HG03175 (cell line): ENCODE results near the gene CFAP70.
"Not testable (repeated sequence)": the region's sequence is repeated elsewhere in the genome, so short reads cannot be mapped to it uniquely, and the experiment has no call there.

ENCODE experiments used
- ATAC-seq: cut with Tn5 transposase; IDR thresholded peaks from one replicate; pipeline ENCODE4 v1.9.1; 2021; ENCODE audit warnings: mild to moderate bottlenecking, moderate library complexity; ENCODE audit not compliant: unreplicated experiment

The CFAP70 gene

DNA sequence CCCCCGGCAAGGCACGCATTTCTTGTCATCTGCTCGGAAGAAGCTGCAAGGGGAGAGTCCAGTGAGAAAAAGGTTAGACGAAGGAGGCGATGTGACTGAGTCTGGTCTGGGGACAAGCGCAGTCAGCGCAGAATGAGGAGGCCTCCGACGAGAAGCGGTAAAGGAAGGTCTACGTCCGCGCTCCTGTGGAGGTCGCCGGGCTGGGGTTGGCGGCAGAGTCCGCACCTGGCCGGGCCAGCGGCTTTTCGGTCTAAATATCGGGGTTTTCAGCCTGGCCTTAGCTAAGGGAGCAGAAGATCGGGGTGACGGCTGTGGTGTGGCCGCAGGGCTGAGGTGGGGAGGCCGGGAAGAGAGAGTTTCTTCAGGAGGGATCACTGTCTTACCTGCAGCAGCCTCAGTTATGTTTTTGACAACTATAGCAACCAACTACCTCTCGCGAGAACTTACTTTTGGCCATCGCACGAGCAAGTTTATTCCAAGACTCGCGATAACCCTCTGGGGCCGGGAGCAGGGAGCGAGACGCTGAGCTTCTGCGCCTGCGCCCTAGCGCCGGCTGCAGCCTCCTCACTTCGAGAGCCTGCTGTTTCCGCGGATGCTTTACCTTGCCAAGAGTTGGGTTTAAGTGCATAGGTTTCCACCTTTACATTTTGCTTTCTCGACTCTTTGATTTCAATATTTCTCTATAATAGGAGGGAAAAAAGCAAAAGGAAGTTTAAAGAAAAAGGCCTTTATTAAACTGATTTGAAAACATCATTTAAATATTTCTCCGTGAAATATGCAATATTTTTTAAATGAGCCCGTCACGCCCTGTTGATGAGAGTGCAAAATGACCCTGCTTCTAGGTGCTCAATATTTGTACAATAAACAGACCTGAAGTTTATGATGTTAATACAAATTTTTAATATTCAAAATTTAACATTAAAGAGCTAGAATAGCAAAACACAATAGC lies at the start of gene CFAP70:
TSS of gene CFAP70 (minus strand) at position 534 of the 949 bp plus-strand sequence. CDS start 4,068 bp downstream, outside the sequence.
- ATAC-seq = peak; percentile 91

DNA sequence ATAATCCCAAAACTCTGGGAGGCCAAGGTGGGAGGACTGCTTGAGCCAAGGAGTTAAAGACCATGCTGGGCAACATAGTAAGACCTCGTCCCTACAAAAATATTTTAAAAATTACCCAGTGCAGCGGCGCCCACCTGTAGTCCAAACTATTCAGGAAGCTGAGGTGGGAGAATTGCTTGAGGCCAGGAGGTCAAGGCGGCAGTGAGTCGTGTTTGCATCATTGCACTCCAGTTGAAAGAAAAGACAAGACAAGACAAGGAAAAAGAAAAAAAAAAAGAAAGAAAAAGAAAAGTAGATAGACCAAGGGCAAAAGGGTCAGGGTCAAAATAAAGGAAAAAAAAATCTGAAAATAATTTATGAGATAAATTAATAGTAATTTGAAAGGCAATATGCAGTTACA lies 49.4 kb upstream of the CFAP70 start:
- no peak for ATAC-seq

DNA sequence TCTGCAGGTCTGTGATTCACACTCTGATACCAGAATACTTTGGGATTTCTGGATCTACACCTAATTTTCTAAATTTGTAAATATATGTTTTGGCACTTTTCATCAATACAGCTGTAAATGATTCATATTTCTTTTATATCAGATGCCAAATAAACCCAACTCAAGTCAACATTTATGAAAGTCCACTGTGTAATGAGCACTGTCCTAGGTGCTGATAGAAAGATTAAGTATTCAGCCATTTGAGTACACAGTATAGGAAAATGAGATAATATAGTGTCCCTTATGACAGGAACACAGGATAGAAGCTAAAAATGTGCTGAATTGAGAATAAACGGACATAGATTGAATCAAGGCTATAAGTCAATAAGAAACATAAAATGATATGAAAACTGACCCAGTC lies 48.8 kb upstream of the CFAP70 start:
- no peak for ATAC-seq

DNA sequence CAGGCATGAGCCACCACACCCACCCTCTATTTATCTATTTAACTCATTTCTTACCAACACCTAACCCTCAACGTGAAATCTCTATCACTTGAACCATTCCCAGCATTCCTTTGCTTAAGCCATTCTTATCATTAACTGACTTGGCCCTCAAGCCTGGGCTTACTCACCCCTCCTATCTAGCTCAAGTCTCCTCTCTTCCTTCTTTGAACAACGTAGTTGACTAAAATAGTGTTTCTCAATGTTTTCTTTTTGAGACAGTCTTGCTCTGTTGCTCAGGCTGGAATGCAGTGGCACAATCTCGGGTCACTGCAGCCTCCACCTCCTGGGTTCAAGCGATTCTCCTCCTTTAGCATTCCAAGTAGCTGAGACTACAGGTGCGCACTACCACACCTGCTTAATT lies 48.2 kb upstream of the CFAP70 start:
- no peak for ATAC-seq

DNA sequence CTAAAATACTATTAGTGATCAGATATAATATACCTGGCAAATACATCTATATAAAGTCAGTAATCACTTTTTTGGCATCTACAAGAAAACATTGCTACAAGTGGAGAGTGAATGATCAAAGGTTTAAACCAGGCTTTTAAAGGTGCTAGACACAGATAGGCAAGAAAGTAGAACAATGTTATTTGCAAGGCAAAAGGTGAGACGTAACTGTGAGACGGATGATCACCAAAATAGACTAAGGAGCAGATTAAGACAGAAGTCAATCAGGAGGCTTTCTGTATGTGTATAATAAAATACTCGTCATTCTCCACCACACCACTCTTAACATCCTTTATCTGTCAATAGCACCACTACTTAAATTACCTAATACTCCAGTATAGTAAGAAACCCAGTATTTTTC lies 46.9 kb upstream of the CFAP70 start:
- no peak for ATAC-seq

DNA sequence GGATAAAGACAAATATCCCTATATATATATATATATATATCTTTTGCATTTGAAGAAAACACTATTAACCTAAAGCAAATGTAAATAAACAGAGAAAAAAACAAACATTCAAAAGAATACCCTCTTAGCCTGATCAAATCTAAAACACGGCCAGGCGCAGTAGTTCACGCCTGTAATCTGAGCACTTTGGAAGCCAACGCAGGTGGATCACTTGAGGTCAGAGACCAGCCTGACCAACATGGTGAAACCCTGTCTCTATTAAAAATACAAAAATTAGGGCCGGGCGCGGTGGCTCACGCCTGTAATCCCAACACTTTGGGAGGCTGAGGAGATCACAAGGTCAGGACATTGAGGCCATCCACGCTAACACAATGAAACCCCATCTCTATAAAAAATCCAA lies 46.0 kb upstream of the CFAP70 start:
- ATAC-seq = no peak

DNA sequence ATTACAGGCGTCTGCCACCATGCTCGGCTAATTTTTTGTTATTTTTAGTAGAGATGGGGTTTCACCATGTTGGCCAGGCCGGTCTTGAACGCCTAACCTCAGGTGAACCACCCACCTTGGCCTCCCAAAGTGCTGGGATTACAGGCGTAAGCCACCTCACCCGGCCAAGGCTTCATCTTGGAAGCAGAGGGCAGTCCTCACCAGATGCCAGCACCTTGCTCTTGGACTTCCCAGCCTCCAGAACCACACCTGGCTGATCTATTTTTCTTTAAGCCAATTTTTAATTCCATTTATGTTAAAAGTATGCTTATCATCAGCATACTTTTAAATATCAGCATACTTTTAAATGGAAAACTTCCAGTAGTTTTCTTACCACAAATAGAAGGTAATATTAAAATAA lies 43.0 kb upstream of the CFAP70 start:
- ATAC-seq = no peak

DNA sequence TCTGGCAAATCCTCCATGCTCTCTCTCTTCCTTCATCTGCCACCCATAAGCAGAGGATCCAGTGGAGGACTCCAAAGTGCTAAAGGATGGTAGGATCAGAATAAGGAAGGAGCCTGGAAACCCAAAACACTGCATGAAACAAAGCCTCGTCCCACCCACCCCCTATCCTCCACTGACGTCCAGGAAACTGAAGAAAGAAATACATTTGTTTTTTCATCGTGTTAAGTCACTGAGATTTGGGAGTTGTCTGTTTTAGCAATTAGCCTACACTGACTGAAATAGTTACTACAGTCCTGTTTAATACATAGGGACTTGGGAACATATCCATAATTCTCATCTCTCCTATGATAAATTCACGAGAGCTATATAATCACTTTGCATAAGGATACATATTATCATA lies 40.4 kb upstream of the CFAP70 start:
- no peak for ATAC-seq

DNA sequence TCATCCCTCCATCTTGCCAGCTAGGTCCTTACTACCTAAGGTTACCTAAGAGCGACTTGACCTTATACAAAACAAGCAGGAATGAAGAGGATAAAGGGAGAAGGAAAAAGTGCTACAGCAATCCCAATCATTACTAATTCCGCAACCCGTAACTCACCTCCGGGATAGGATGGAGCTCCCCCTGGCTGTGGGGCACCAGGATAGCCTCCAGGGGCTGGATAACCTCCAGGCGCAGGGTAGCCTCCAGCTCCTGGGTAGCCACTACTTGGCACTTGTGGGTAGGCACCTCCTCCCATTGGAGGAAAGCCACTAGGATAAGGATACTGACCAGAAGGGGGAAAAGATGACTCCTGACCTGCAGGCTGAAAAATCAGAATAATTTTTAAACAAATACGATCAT lies 39.4 kb upstream of the CFAP70 start:
- no peak for ATAC-seq

DNA sequence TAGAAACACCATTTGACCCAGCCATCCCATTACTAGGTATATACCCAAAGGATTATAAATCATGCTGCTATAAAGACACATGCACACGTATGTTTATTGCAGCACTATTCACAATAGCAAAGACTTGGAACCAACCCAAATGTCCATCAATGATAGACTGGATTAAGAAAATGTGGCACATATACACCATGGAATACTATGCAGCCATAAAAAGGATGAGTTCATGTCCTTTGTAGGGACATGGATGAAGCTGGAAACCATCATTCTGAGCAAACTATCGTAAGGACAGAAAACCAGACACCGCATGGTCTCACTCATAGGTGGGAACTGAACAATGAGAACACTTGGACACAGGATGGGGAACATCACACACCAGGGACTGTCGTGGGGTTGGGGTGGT lies 35.7 kb upstream of the CFAP70 start:
- not testable (repeated sequence) for ATAC-seq

DNA sequence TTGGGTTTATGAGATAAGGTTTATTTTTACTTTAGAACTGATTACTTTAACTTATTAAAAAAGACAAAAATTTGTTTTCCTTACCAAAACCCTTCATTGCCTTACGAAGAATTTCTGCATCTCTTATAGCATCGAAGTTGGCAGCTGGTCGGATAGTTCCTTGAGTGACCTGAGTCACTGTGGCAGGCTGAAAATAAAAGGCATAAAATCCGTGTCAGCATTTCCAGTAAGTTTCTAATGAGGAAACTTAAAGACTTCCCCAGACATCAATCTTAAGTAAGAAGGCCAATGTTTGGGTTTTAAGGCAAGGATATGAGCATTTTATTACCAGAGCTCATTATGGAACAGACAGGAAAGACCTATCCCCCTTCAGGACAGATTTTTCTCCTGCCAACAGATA lies 29.6 kb upstream of the CFAP70 start:
- ATAC-seq = no peak

DNA sequence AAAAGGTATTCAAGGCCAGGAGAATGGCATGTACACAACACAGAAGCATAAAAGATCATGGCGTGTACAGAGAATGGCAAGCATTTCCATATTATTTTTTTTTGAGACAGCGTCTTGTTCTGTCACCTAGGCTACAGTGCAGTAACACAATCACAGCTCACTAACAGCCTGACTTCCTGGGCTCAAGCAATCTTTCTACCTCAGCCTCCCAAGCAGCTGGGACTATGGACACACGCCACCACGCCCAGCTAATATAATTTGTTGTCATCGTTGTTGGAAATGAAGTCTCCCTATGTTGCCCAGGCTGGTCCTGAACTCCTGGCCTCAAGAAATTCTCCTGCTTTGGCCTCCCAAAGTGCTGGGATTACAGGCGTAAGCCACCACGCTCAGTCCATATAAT lies 27.9 kb upstream of the CFAP70 start:
- no peak for ATAC-seq

DNA sequence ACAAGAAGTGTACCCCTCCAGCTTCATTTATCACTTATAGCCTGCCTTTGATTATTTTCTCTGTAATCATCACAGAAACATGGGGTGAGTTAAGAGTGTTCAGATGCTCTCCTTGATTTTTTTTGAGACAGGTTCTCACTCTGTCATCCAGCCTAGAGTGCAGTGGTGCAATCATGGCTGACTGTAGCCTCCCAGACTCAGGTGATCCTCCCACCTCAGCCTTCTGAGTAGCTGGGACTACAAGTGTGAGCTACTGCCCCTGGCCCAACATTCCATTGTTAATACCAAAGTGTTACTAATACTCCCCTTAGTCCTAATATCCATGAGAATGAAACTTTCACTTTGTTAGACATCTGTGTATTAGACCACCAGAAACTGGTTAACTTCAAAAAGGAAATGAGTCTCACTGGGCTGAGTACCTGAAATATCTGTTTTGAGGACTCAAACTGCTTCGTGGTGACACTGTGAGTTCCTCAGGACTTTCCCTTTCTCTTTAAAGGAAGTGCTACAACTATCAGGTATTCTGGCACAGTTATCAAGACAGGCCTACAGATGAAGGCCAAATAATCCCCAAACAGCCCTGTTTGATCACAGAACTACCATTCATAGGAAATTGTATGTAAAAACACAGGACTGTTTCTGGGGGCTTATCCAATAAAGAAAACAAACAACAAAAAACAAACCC lies 20.5 kb upstream of the CFAP70 start:
- no peak for ATAC-seq

DNA sequence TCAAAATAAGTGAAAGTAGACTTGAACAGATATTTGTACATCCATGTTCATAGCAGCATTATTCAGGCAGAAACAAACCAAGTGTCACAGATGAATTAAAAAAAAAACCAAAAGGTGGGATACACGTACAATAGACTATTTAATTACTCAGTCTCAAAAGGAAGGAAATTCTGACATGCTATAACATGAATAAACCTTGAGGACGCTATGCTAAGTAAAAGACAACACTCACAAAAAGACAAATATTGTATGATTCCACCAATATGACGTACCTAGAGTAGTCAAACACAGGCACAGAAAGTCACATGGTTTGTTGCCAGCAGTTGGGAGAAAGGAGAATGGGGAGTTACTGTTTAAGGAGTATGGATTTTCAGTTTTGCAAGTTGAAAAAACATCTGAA lies 18.0 kb upstream of the CFAP70 start:
- ATAC-seq = no peak

DNA sequence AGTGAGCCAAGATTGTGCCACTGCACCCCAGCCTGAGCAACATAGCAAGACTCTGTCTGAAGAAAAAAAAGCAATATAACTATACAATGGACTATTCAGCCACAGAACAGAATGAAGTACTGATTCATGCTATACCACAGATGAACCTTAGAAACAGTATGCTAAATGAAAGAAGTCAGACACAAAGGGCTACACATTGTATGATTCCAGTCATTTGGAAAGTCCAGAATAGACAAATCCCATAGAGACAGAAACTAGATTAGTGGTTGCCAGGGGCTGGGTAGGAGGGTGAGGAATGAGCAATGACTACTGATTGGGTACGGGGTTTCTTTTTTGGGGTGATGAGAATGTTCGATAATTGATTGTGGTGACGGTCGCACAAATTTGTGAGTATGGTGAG lies 9.6 kb upstream of the CFAP70 start:
- no peak for ATAC-seq

DNA sequence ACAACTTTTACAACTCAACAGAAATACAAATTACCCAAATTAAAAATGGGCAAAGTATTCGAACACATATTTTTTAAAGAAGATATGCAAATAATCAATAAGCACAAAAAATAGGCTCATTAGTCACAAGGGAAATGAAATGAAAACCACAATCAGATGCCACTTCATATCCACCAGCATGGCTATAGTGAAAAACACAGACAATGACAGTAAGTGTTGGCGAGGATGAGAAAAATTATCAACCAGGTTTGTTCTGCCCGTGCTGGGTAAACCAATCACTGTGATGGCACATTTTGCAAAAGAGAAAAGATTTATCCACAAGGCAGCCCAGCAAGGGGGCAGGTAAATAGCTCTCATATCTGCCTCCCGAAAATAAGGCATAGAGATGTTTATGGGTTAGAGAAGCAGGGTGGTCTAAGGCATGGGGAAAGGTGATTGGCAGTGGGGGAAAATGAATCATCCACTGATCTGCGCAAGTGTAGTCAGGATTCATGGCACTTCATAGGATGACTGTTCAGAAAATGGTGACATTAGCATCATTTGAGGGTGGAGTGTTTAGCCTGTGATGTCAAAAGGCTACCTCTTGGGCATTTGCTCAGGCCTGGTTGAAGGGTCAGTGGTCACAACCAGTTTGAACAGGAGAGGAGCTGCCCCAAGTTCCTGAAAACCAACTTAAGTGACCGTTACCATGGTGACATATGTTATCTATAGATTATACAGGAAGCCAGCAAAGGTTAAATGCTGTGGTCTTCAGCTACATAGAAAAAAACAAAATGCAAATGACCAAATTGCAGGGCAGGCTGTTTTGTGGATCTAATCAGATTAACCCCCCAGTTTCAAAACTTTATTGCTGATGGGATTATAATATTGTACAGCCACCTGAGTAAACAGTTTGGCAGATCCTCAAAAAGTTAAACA lies 8.0 kb upstream of the CFAP70 start:
- ATAC-seq = no peak

DNA sequence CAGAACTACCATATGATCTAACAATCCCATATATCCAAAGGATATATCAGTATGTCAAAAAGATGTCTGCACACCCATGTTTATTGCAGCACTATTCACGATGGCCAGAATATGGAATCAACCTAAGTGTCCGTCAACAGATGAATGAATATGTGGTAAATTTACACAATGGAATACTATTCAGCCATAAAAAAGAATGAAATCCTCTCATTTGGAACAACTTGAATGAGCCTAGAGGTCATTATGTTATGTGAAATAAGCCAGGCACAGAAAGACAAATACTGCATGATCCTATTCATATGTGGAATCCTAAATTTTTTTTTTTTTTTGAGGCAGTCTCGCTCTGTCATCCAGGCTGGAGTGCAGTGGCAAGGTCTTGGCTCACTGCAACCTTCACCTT lies 6.3 kb upstream of the CFAP70 start:
- no peak for ATAC-seq

DNA sequence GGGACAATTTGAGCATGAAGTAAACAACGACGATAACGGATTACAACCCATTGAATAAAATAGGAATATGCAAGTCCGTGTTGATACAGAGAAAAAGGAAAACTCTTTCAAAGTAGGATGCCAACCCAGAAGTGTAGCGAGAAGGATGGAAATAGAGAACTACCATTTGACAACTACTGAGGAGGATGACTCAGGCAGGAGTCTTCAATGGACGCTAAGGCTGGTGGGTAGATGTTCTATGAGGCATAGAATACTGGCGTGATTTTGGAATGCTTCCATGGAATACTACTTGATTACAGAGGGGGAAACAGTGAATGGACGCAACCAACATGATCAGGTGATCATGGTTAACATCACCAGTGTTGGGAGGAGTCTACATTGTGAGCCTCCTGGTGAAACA lies 828 bp upstream of the CFAP70 start:
- no peak for ATAC-seq

DNA sequence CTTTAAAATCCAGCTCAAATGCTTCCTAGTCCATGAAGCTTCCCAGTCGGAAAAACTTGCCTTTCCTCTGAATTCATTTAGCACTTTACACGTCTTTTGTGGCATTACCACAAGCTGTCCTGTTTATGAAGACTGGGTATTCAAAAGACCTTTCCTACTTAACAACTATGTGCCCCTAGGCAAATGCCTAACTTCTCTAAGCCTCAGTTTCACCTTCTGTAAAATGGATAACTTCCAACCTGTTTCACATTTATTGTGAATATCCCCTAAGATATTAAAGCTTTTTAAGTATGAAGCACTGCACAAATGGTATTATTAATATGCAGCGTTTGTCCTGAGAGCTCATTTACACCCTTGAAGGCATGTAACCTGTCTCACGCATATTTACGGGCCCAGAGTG lies 843 bp downstream of the CFAP70 start:
- no peak for ATAC-seq

DNA sequence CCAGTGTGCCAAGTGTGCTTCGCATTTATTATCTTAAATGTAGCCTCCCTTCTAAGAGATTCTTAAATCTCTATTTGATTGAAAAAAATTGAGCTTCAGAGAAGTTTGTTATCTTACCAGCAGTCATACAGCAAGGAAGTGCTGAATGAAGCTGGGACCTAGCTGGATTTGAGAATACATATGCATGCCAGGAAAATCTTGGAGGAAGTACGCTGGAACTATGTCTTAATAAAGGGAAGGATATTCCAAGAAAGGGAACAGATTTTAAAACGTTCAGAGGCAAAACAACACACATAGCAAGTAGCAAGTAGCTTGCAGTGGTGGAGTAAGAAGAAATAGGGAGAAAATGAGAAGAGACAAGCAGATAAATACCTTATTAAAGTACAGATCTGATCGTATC lies 1.5 kb downstream of the CFAP70 start:
- ATAC-seq = no peak

DNA sequence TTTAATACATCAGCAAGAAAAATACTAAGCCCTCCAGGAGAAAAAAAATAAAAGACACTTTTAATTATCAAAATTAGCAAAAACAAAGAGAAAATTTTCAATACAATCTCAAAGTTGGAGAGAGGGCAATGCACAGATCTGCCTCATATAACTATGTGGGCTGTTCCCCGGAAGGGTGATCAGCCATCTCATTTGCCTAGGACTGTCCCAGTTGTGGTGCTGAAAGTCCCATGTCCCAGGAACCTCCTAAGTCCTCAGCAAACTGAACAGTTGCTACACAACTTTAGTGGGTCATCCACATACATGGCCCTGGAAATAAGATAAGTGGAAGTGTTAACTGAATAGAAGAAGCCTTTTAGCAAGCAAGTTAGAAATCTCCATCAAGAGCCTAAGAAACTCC lies 14.4 kb downstream of the CFAP70 start:
- no peak for ATAC-seq
